IMR-90 (cell line): Measurements from ENCODE around the gene TNIP2. TPM values are rescaled to one million over a fixed set of nuclear protein-coding genes. Genes with fewer than 3 reads are reported as not detected.

Experiments used
- ATAC-seq: fragments of 200-7000 bp; cut with Tn5 transposase; 2 replicates; pipeline ENCODE4 v1.9.1; 2020; ENCODE audit warnings: low read depth, mild to moderate bottlenecking, moderate library complexity
- BruUV-seq: library from RNA; stranded (reverse); fragments of 400-500 nt; replicated peaks from 2 replicates; lab custom pipeline; 2021; lab: Mats Ljungman, UMichigan
- CTCF ChIA-PET: fragments of 300-600 bp; formaldehyde crosslinking; extraction: SDS; loops from one replicate; lab custom pipeline; 2021; ENCODE audit warnings: antibody characterized with exemption; lab: Yijun Ruan, JAX
- POLR2A ChIA-PET: fragments of 300-600 bp; sonication (Branson Sonifier 250); formaldehyde crosslinking; loops from one replicate; lab custom pipeline; 2022; ENCODE audit warnings: antibody characterized with exemption; ENCODE audit not compliant: unreplicated experiment; lab: Charles Lee
- DNase-seq: peaks from one replicate; pipeline ENCODE4 v3.0.0; 2013
- H2AFZ ChIP-seq: replicated peaks from 2 replicates; pipeline ENCODE3; 2013; ENCODE audit warnings: low read length, mild to moderate bottlenecking; ENCODE audit not compliant: poor library complexity
- H2AK5ac ChIP-seq: 2 replicates; pipeline ENCODE4 v1.6.1; 2013; ENCODE audit warnings: low read depth, low read length, inconsistent platforms
- H2AK9ac ChIP-seq: replicated peaks from 2 replicates; pipeline ENCODE3; 2013; ENCODE audit warnings: mild to moderate bottlenecking, low read depth, low read length, moderate library complexity; ENCODE audit not compliant: poor library complexity
- H2BK120ac ChIP-seq: 2 replicates; pipeline ENCODE4 v1.6.1; 2013; ENCODE audit warnings: low read depth, low read length, inconsistent platforms
- H2BK15ac ChIP-seq: 3 replicates; pipeline ENCODE4 v1.6.1; 2013; ENCODE audit warnings: low read depth, low read length, inconsistent platforms
- H2BK20ac ChIP-seq: 2 replicates; pipeline ENCODE4 v1.6.1; 2013; ENCODE audit warnings: low read depth, mild to moderate bottlenecking, inconsistent platforms, low read length, moderate library complexity
- H2BK5ac ChIP-seq: 2 replicates; pipeline ENCODE4 v1.6.1; 2013; ENCODE audit warnings: mild to moderate bottlenecking, low read depth, low read length, inconsistent platforms; ENCODE audit not compliant: poor library complexity, severe bottlenecking
- H3K14ac ChIP-seq: replicated peaks from 2 replicates; pipeline ENCODE4 v1.6.1; 2013; ENCODE audit warnings: low read depth, low read length, inconsistent platforms
- H3K18ac ChIP-seq: 2 replicates; pipeline ENCODE4 v1.6.1; 2013; ENCODE audit warnings: low read depth, low read length, control low read depth
- H3K23ac ChIP-seq: 2 replicates; pipeline ENCODE4 v1.6.1; 2013; ENCODE audit warnings: low read depth, low read length, inconsistent platforms
- H3K27ac ChIP-seq: 2 replicates; pipeline ENCODE4 v1.5.1; 2013; ENCODE audit warnings: mild to moderate bottlenecking, control low read depth, low read length; ENCODE audit not compliant: insufficient read depth
- H3K27me3 ChIP-seq: 2 replicates; pipeline ENCODE4 v1.6.1; 2013; ENCODE audit warnings: low read length; ENCODE audit not compliant: control insufficient read depth, insufficient read depth
- H3K36me3 ChIP-seq: 2 replicates; pipeline ENCODE4 v1.6.1; 2013; ENCODE audit warnings: low read length, mixed read lengths; ENCODE audit not compliant: control insufficient read depth, insufficient read depth
- H3K4ac ChIP-seq: 2 replicates; pipeline ENCODE4 v1.6.1; 2013; ENCODE audit warnings: low read depth, low read length, inconsistent platforms
- H3K4me1 ChIP-seq: 2 replicates; pipeline ENCODE4 v1.6.1; 2013; ENCODE audit warnings: low read length, mixed read lengths; ENCODE audit not compliant: control insufficient read depth, insufficient read depth
- H3K4me2 ChIP-seq: 2 replicates; pipeline ENCODE4 v1.6.1; 2013; ENCODE audit warnings: low read depth, mild to moderate bottlenecking, control low read depth, low read length, moderate library complexity
- H3K4me3 ChIP-seq: 2 replicates; pipeline ENCODE4 v1.5.1; 2013; ENCODE audit warnings: low read depth, mild to moderate bottlenecking, control low read depth, low read length, moderate library complexity; ENCODE audit not compliant: insufficient read depth
- H3K56ac ChIP-seq: 2 replicates; pipeline ENCODE4 v1.6.1; 2013; ENCODE audit warnings: low read length, inconsistent platforms; ENCODE audit not compliant: insufficient read depth; ENCODE audit errors: extremely low read depth
- H3K79me1 ChIP-seq, 2 experiments: 2 replicates each; pipeline ENCODE4 v1.6.1; 2013; ENCODE audit warnings: low read length in 2 of 2, inconsistent platforms in 1 of 2, low read depth in 1 of 2
- H3K9ac ChIP-seq: 2 replicates; pipeline ENCODE4 v1.6.1; 2013; ENCODE audit warnings: low read depth, low read length, control low read depth
- H3K9me1 ChIP-seq: 2 replicates; pipeline ENCODE4 v1.6.1; 2013; ENCODE audit warnings: low read length, inconsistent platforms; ENCODE audit not compliant: insufficient read depth
- H3K9me3 ChIP-seq: 2 replicates; pipeline ENCODE4 v1.6.1; 2013; ENCODE audit warnings: low read length; ENCODE audit not compliant: control insufficient read depth, insufficient read depth
- H4K20me1 ChIP-seq: 2 replicates; pipeline ENCODE4 v1.6.1; 2013; ENCODE audit warnings: low read length, inconsistent platforms; ENCODE audit not compliant: insufficient read depth
- H4K5ac ChIP-seq: 2 replicates; pipeline ENCODE4 v1.6.1; 2013; ENCODE audit warnings: mild to moderate bottlenecking, low read depth, low read length, control low read depth
- H4K8ac ChIP-seq, 2 experiments: 2 replicates each; pipeline ENCODE4 v1.6.1; 2013; ENCODE audit warnings: low read depth in 2 of 2, low read length in 2 of 2, control low read depth in 1 of 2, inconsistent platforms in 1 of 2
- H4K91ac ChIP-seq: 2 replicates; pipeline ENCODE4 v1.6.1; 2013; ENCODE audit warnings: low read depth, low read length, inconsistent platforms; ENCODE audit not compliant: insufficient read depth
- BHLHE40 ChIP-seq: fragments of 150-350 bp; IDR thresholded peaks from 2 replicates; pipeline ENCODE4 v1.6.1; 2016; ENCODE audit warnings: mild to moderate bottlenecking, low read depth, low read length
- CEBPB ChIP-seq: IDR thresholded peaks from 2 replicates; pipeline ENCODE4 v1.6.1; 2012; ENCODE audit warnings: low read depth, low read length, improper control_type of control experiment
- FOS ChIP-seq: fragments of 150-350 bp; IDR thresholded peaks from 2 replicates; pipeline ENCODE4 v1.6.1; 2016; ENCODE audit warnings: low read depth, low read length
- MAFK ChIP-seq: IDR thresholded peaks from 2 replicates; pipeline ENCODE4 v1.6.1; 2012; ENCODE audit warnings: low read depth, low read length, improper control_type of control experiment
- MXI1 ChIP-seq: IDR thresholded peaks from 2 replicates; pipeline ENCODE4 v1.6.1; 2012; ENCODE audit warnings: low read depth, mild to moderate bottlenecking, low read length, moderate library complexity, borderline replicate concordance
- NFE2L2 ChIP-seq: fragments of 150-350 bp; IDR thresholded peaks from 2 replicates; pipeline ENCODE4 v1.6.1; 2016; ENCODE audit warnings: low read depth, mild to moderate bottlenecking, low read length
- RAD21 ChIP-seq: IDR thresholded peaks from 2 replicates; pipeline ENCODE4 v1.6.1; 2012; ENCODE audit warnings: low read length, improper control_type of control experiment
- RCOR1 ChIP-seq: IDR thresholded peaks from 2 replicates; pipeline ENCODE4 v1.6.1; 2012; ENCODE audit warnings: mild to moderate bottlenecking, low read length, improper control_type of control experiment; ENCODE audit not compliant: insufficient replicate concordance
- WGBS, 2 experiments: methylation state at CpG; one replicate each; pipeline versions ENCODE4 v1.1.5 to v1.1.7; 2013; ENCODE audit warnings: missing lambda C conversion rate in 2 of 2; ENCODE audit not compliant: insufficient read length in 1 of 2; ENCODE audit errors: extremely low coverage in 2 of 2; 5-methylcytosine and 5-hydroxymethylcytosine counted together
- dilution Hi-C: fragments of 300-500 bp; cut with HindIII; formaldehyde crosslinking; loops from one replicate; pipeline ENCODE4 v1.14.3; 2018; ENCODE audit warnings: low sequenced_read_pairs; ENCODE audit not compliant: unreplicated experiment
- in situ Hi-C: fragments of 300-500 bp; cut with MboI; formaldehyde crosslinking; loops from 3 replicates; pipeline ENCODE4 v1.14.3; 2019; ENCODE audit warnings: low sequenced_read_pairs, inconsistent platforms, mixed read lengths
- intact Hi-C: fragments of 100-400 bp; cut with micrococcal nuclease; formaldehyde crosslinking; loops from 2 replicates; pipeline ENCODE4 v1.10.0; 2022
- polyA plus RNA-seq, 3 experiments: library from polyadenylated mRNA; depleted of rRNA; stranded (reverse); fragments of >200 nt; gene quantifications; 2 replicates each; pipeline ENCODE4 v1.2.3, GENCODE V29; 2012; ENCODE audit warnings: low replicate concordance in 1 of 3
- total RNA-seq: library from RNA; depleted of rRNA; stranded (reverse); fragments of >200 nt; gene quantifications from 2 replicates; pipeline ENCODE4 v1.2.3, GENCODE V29; 2012

Gene TNIP2
- total and polyA plus RNA-seq, 2 of the 4 experiments (the other 2 are of a cell fraction): 33.3 to 38.5 TPM

- Histone ChIP-seq H4K8ac (no peak overlapping the region), H3K36me3 (peaks cover 38% of the 10 kb centered on the region), H2BK120ac (no peak overlapping the region), H2AFZ (peak overlapping the region; percentile 39), H3K79me1 (peaks cover 0 to 3% of the 10 kb centered on the region in 2 experiments; a peak in 2 of 4 replicates), H3K9ac (no peak overlapping the region), H3K4me1 (no peaks in the 10 kb centered on the region), H4K5ac (no peak overlapping the region), H3K4me3 (no peak overlapping the region), H3K9me1 (0 out of 2 replicates have a peak, but pooled peaks cover 5% of the 10 kb centered on the region), H3K18ac (no peak overlapping the region), H4K20me1 (no peaks in the 10 kb centered on the region; the same call in 1 of the 2 replicates), H2BK5ac (no peak overlapping the region), H3K14ac (no peak overlapping the region), H3K27ac (no peak overlapping the region), H2BK15ac (no peak overlapping the region), H3K27me3 (no peaks in the 10 kb centered on the region), H4K91ac (no peak overlapping the region), H2AK9ac (peak overlapping the region; percentile 61), H3K4me2 (no peak overlapping the region), H3K4ac (no peak overlapping the region), H3K56ac (no peak overlapping the region), H3K9me3 (peaks cover 2% of the 10 kb centered on the region; the same call in 1 of the 2 replicates), H2BK20ac (no peak overlapping the region), H3K23ac (no peak overlapping the region), H2AK5ac (no peak overlapping the region)
- POLR2A ChIA-PET: no interaction called here
- DNase-seq (no peak), ATAC-seq (no peak)
- CTCF ChIA-PET: no interaction called here
- BruUV-seq: no TSS peak
- intact Hi-C loops: no loop called here
- dilution Hi-C loops: no loop called here
- 95% methylated on average over 27 of the region's 28 CpGs; no CpG with 5 or more reads in 1 of the 2 experiments for WGBS, 2 experiments
- in situ Hi-C loops: no loop called here
- TF ChIP-seq MXI1 (no peak), BHLHE40 (no peak), RAD21 (no peak), FOS (no peak), NFE2L2 (no peak), RCOR1 (no peak), MAFK (no peak), CEBPB (no peak)
Measured at GRCh38 chr4:2731907-2732317, 24.2 kb downstream of the TNIP2 start.
